DND-41 (cell line): ENCODE results near the gene IL1B.

Experiments
- ATAC-seq: fragments of 200-7000 bp; cut with Tn5 transposase; 3 replicates; pipeline ENCODE4 v1.9.1; 2021; ENCODE audit warnings: low read depth; ENCODE audit not compliant: insufficient read depth
- DNase-seq: peaks from one replicate; pipeline ENCODE4 v3.0.0-alpha.2; 2020
- H2AFZ ChIP-seq: 2 replicates; pipeline ENCODE4 v1.6.0; 2012; ENCODE audit warnings: low read depth, low read length
- H3K27ac ChIP-seq: 2 replicates; pipeline ENCODE4 v1.5.1; 2012; ENCODE audit warnings: low read length, inconsistent platforms
- H3K27me3 ChIP-seq: fragments of 200-600 bp; sonication (generic); 2 replicates; pipeline ENCODE4 v1.6.0; 2012; ENCODE audit warnings: low read length, mild to moderate bottlenecking, inconsistent platforms; ENCODE audit not compliant: insufficient read depth, poor library complexity
- H3K36me3 ChIP-seq: 2 replicates; pipeline ENCODE4 v1.5.1; 2012; ENCODE audit warnings: low read length, inconsistent platforms; ENCODE audit not compliant: insufficient read depth
- H3K4me1 ChIP-seq: 2 replicates; pipeline ENCODE4 v1.5.1; 2012; ENCODE audit warnings: mild to moderate bottlenecking, low read length; ENCODE audit not compliant: insufficient read depth
- H3K4me2 ChIP-seq: 2 replicates; pipeline ENCODE4 v1.6.0; 2012; ENCODE audit warnings: mild to moderate bottlenecking, moderate library complexity, low read length, inconsistent platforms; ENCODE audit not compliant: insufficient read depth
- H3K4me3 ChIP-seq, 2 experiments: fragments of 200-600 bp in 1 of 2; shearing (Covaris generic) in 1 of 2; 2 replicates each; pipeline ENCODE4 v1.5.1; 2012 to 2016; ENCODE audit warnings: inconsistent platforms in 2 of 2, low read length in 2 of 2, mild to moderate bottlenecking in 2 of 2, low read depth in 1 of 2, moderate library complexity in 1 of 2
- H3K79me2 ChIP-seq: 2 replicates; pipeline ENCODE4 v1.6.0; 2012; ENCODE audit warnings: low read length, inconsistent platforms; ENCODE audit not compliant: insufficient read depth
- H3K9ac ChIP-seq: 2 replicates; pipeline ENCODE4 v1.6.0; 2012; ENCODE audit warnings: low read depth, mild to moderate bottlenecking, inconsistent platforms, low read length, moderate library complexity
- H3K9me3 ChIP-seq: 2 replicates; pipeline ENCODE4 v1.5.1; 2012; ENCODE audit warnings: low read length, moderate library complexity, mild to moderate bottlenecking, inconsistent platforms; ENCODE audit not compliant: insufficient read depth, severe bottlenecking
- H4K20me1 ChIP-seq: 2 replicates; pipeline ENCODE4 v1.6.0; 2012; ENCODE audit warnings: low read length; ENCODE audit not compliant: insufficient read depth
- CTCF ChIP-seq: IDR thresholded peaks from 2 replicates; pipeline ENCODE4 v1.5.1; 2012; ENCODE audit warnings: borderline replicate concordance, low read length, moderate library complexity, mild to moderate bottlenecking; ENCODE audit not compliant: poor library complexity, severe bottlenecking; ENCODE audit errors: extremely low read depth
- EZH2 ChIP-seq: IDR thresholded peaks from 3 replicates; pipeline ENCODE4 v1.6.1; 2012; ENCODE audit warnings: borderline replicate concordance, low read depth, mild to moderate bottlenecking, moderate library complexity, low read length, inconsistent platforms; ENCODE audit not compliant: severe bottlenecking

The IL1B gene

GRCh38 chr2:112839407-112840067 lies 3.0 kb upstream of the IL1B start:
- H3K4me2 ChIP-seq: no peak overlapping the region
- H3K27me3 ChIP-seq: no peaks in the 10 kb centered on the region
- no peaks in the 10 kb centered on the region for H3K36me3 ChIP-seq
- H3K9ac ChIP-seq: no peak overlapping the region
- no peak overlapping the region for H3K27ac ChIP-seq
- H2AFZ ChIP-seq: no peak overlapping the region
- no peak for ATAC-seq
- no peaks in the 10 kb centered on the region for H3K9me3 ChIP-seq
- DNase-seq: no peak
- H3K4me1 ChIP-seq: no peaks in the 10 kb centered on the region
- H3K4me3 ChIP-seq: no peak overlapping the region
- no peaks in the 10 kb centered on the region for H4K20me1 ChIP-seq
- TF ChIP-seq CTCF: no peak
- TF ChIP-seq EZH2: no peak
- H3K79me2 ChIP-seq: no peaks in the 10 kb centered on the region

GRCh38 chr2:112836163-112836560 lies 417 bp downstream of the IL1B start:
- no peak overlapping the region for H3K9ac ChIP-seq
- H2AFZ ChIP-seq: no peak overlapping the region
- no peaks in the 10 kb centered on the region for H3K4me1 ChIP-seq
- no peaks in the 10 kb centered on the region for H3K27me3 ChIP-seq
- no peaks in the 10 kb centered on the region for H4K20me1 ChIP-seq
- no peaks in the 10 kb centered on the region for H3K79me2 ChIP-seq
- no peak for TF ChIP-seq EZH2
- no peak for TF ChIP-seq CTCF
- H3K4me3 ChIP-seq: no peak overlapping the region
- no peak overlapping the region for H3K4me2 ChIP-seq
- no peak overlapping the region for H3K27ac ChIP-seq
- no peaks in the 10 kb centered on the region for H3K36me3 ChIP-seq
- no peaks in the 10 kb centered on the region for H3K9me3 ChIP-seq
- DNase-seq (no peak), ATAC-seq (no peak)

GRCh38 chr2:112835536-112836162 lies 930 bp downstream of the IL1B start:
- Histone ChIP-seq H4K20me1 (no peaks in the 10 kb centered on the region), H3K4me3 (no peak overlapping the region), H3K9ac (no peak overlapping the region), H3K4me1 (no peaks in the 10 kb centered on the region), H3K4me2 (no peak overlapping the region), H3K79me2 (no peaks in the 10 kb centered on the region), H3K36me3 (no peaks in the 10 kb centered on the region), H3K27me3 (no peaks in the 10 kb centered on the region), H2AFZ (no peak overlapping the region), H3K27ac (no peak overlapping the region), H3K9me3 (no peaks in the 10 kb centered on the region)
- no peak for ATAC-seq
- no peak for TF ChIP-seq CTCF
- DNase-seq: no peak
